Activated CD8-positive, alpha-beta memory T cell treated with anti-CD3 and anti-CD28 coated beads, Interleukin-2, amount 10 ng/mL, durations not matched to agents 7 days and 5 days (primary cell): ENCODE results near the gene CSTF1. TPM values are rescaled to one million over a fixed set of nuclear protein-coding genes. Genes with fewer than 3 reads are reported as not detected.

Experiments
- ATAC-seq: fragments of 150-1000 bp; cut with Tn5 transposase; one replicate; pipeline ENCODE4 v1.10.0; 2021; ENCODE audit warnings: moderate library complexity
- CTCF ChIA-PET: fragments of 350-600 bp; sonication (Branson Sonifier 250); formaldehyde crosslinking; loops from one replicate; lab custom pipeline; 2021; ENCODE audit warnings: antibody characterized with exemption; lab: Charles Lee
- DNase-seq: peaks from one replicate; pipeline ENCODE4 v3.0.0-alpha.2; 2020
- H3K27ac Mint-ChIP-seq: one replicate; pipeline ENCODE4 v1.8.0; 2021; ENCODE audit warnings: mild to moderate bottlenecking, mixed read lengths
- H3K27me3 Mint-ChIP-seq: one replicate; pipeline ENCODE4 v1.8.0; 2021; ENCODE audit warnings: mixed read lengths
- H3K36me3 Mint-ChIP-seq: one replicate; pipeline ENCODE4 v1.8.0; 2021; ENCODE audit warnings: mild to moderate bottlenecking, mixed read lengths
- H3K4me1 Mint-ChIP-seq: one replicate; pipeline ENCODE4 v1.8.0; 2021; ENCODE audit warnings: mixed read lengths
- H3K4me3 Mint-ChIP-seq: one replicate; pipeline ENCODE4 v1.8.0; 2021; ENCODE audit warnings: mild to moderate bottlenecking, moderate library complexity, mixed read lengths
- H3K9me3 Mint-ChIP-seq: one replicate; pipeline ENCODE4 v1.8.0; 2022; ENCODE audit warnings: low read depth, mixed read lengths
- total RNA-seq, 2 experiments: library from RNA; stranded (reverse); gene quantifications; one replicate each; pipeline ENCODE4 v1.2.3, GENCODE V29; 2021

Gene CSTF1
- total RNA-seq, 2 experiments from 2014 or later: 60.0 to 82.4 TPM

GRCh38 chr20:56414842-56415765 lies 22.7 kb downstream of the CSTF1 start:
- H3K4me1 Mint-ChIP-seq: peaks cover 77% of the 10 kb centered on the region
- CTCF ChIA-PET: interaction anchor here (0.9 to 1.2 kb wide), 4 partner anchors 9 to 135 kb away, joined by 3 to 4 read pairs (median 3); no protein-coding TSS in a partner anchor
- H3K4me3 Mint-ChIP-seq: peak overlapping the region; percentile 56
- ATAC-seq (peak; percentile 63), DNase-seq (peak; percentile 74)
- H3K27ac Mint-ChIP-seq: peak overlapping the region; percentile 84
- no peaks in the 10 kb centered on the region for H3K9me3 Mint-ChIP-seq
- peaks cover 57% of the 10 kb centered on the region for H3K36me3 Mint-ChIP-seq
- no peaks in the 10 kb centered on the region for H3K27me3 Mint-ChIP-seq

- H3K9me3 Mint-ChIP-seq: no peaks in the 10 kb centered on the region
- peak overlapping the region; percentile 90 for H3K27ac Mint-ChIP-seq
Measured at GRCh38 chr20:56417402-56417801, 25.0 kb downstream of the CSTF1 start.

GRCh38 chr20:56417911-56418310 lies 25.5 kb downstream of the CSTF1 start:
- no peak for DNase-seq
- CTCF ChIA-PET: interaction anchor here (0.7 to 3.1 kb wide), 5 partner anchors 16 to 48 kb away, joined by 3 to 7 read pairs (median 3); partner anchors contain the start of genes AURKA and CSTF1
- H3K36me3 Mint-ChIP-seq: peaks cover 52% of the 10 kb centered on the region

More at GRCh38 chr20:56417402-56417801, 25.0 kb downstream of the CSTF1 start:
- H3K4me1 Mint-ChIP-seq: peaks cover 81% of the 10 kb centered on the region
- H3K36me3 Mint-ChIP-seq: peaks cover 57% of the 10 kb centered on the region
- no peak for ATAC-seq
- CTCF ChIA-PET: interaction anchor here (0.7 to 3.1 kb wide), 5 partner anchors 17 to 49 kb away, joined by 3 to 7 read pairs (median 3); partner anchors contain the start of genes AURKA and CSTF1
- DNase-seq: no peak
- H3K4me3 Mint-ChIP-seq: no peak overlapping the region
- H3K27me3 Mint-ChIP-seq: no peaks in the 10 kb centered on the region

DNA sequence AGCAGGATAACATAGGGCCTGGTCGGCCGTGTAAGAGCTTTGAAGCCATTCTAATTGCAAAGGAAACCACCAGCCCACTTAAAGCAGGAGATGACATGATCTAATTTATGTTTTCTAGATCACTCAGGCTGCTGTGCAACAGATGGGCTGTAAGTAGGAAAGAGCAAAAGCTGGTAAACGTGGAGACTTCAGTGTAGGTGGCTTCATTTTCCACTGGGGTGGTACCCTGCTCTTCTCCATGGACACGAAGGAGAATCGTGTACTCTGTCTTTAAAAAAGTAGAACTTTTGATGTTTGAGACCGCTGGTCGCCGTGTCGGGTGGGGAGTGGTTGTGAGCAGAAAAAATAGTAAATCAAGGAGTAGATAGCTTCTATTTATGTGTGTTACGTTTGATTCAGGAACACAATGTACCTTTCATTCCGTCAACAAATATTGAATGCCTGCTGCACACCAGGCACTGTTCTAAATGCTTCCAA lies 26.0 kb downstream of the CSTF1 start:
- Mint-ChIP-seq H3K36me3 (peaks cover 48% of the 10 kb centered on the region), H3K4me1 (peaks cover 81% of the 10 kb centered on the region)

More at GRCh38 chr20:56417911-56418310, 25.5 kb downstream of the CSTF1 start:
- peak overlapping the region; percentile 52 for H3K4me3 Mint-ChIP-seq
- H3K27ac Mint-ChIP-seq: peak overlapping the region; percentile 90
- peaks cover 81% of the 10 kb centered on the region for H3K4me1 Mint-ChIP-seq
- no peak for ATAC-seq
- H3K9me3 Mint-ChIP-seq: no peaks in the 10 kb centered on the region
- H3K27me3 Mint-ChIP-seq: no peaks in the 10 kb centered on the region

DNA sequence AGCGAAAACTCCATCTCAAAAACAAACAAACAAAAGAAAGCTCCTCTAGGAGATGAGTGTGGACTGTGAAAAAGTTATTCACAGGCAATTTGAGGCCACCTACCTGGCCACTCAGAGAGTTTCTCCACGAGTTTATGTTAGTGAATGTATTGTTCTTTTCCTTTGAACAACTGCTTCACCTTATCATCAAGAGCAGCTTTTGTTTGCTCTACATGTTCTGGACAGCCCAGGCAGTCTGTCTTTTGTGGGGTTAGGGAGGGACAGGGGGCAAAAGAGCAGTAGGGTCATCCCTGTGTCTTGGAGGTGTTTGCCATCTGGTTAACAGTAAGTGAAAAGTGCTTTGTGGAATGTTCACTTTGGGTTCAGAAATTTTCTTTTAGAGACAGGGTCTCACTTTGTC lies 27.6 kb downstream of the CSTF1 start:
- CTCF ChIA-PET: interaction anchor here (1.2 to 3.1 kb wide), 3 partner anchors 9 to 25 kb away, joined by 4 to 7 read pairs (median 5); no protein-coding TSS in a partner anchor
- DNase-seq (no peak), ATAC-seq (no peak)
- Mint-ChIP-seq H3K4me1 (peaks cover 75% of the 10 kb centered on the region), H3K27me3 (no peaks in the 10 kb centered on the region), H3K4me3 (no peak overlapping the region), H3K9me3 (no peaks in the 10 kb centered on the region), H3K36me3 (peaks cover 39% of the 10 kb centered on the region), H3K27ac (no peak overlapping the region)

More for the DNA sequence above, 26.0 kb downstream of the CSTF1 start:
- Mint-ChIP-seq H3K27ac (peak overlapping the region; percentile 90), H3K27me3 (no peaks in the 10 kb centered on the region), H3K4me3 (peak overlapping the region; percentile 52), H3K9me3 (no peaks in the 10 kb centered on the region)
- ATAC-seq: peak; percentile 55
- CTCF ChIA-PET: interaction anchor here (0.7 to 3.1 kb wide), 5 partner anchors 12 to 27 kb away, joined by 3 to 7 read pairs (median 3); no protein-coding TSS in a partner anchor
- DNase-seq: no peak

GRCh38 chr20:56420940-56421688 lies 28.7 kb downstream of the CSTF1 start:
- Mint-ChIP-seq H3K27ac (peak overlapping the region; percentile 50), H3K4me3 (no peak overlapping the region), H3K4me1 (peaks cover 72% of the 10 kb centered on the region), H3K9me3 (no peaks in the 10 kb centered on the region), H3K36me3 (peaks cover 38% of the 10 kb centered on the region), H3K27me3 (no peaks in the 10 kb centered on the region)
- ATAC-seq (no peak), DNase-seq (no peak)
- CTCF ChIA-PET: interaction anchor here (1.2 to 3.8 kb wide), 5 partner anchors 8 to 37 kb away, joined by 3 to 19 read pairs (median 4); partner anchors contain the start of gene CASS4

GRCh38 chr20:56422076-56422823 lies 29.8 kb downstream of the CSTF1 start:
- Mint-ChIP-seq H3K4me1 (peaks cover 62% of the 10 kb centered on the region), H3K36me3 (peaks cover 33% of the 10 kb centered on the region), H3K27me3 (no peaks in the 10 kb centered on the region), H3K4me3 (no peak overlapping the region), H3K27ac (peak overlapping the region; percentile 70), H3K9me3 (no peaks in the 10 kb centered on the region)
- DNase-seq: no peak
- ATAC-seq: no peak
- CTCF ChIA-PET: interaction anchor here (0.8 to 3.8 kb wide), 5 partner anchors 9 to 36 kb away, joined by 3 to 19 read pairs (median 3); partner anchors contain the start of gene CASS4

DNA sequence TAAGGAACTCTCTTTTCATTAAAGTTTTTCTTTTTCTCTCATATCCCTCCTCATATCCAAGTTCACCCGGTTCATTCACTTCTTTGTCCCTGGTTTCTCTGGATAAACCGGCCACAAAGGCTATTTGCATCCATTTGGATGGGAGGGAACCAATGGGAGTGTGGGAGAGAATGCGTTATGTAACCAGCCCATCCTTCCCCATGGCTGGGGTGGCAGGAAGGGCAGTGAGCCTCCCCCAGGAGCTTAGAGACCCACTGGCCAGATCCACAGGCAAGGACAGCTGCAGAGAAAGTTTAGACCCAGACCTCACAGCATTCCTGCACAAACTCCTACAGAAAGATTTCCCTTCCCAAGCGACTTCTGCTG lies 30.4 kb downstream of the CSTF1 start:
- no peak overlapping the region for H3K4me3 Mint-ChIP-seq
- H3K4me1 Mint-ChIP-seq: peaks cover 59% of the 10 kb centered on the region

DNA sequence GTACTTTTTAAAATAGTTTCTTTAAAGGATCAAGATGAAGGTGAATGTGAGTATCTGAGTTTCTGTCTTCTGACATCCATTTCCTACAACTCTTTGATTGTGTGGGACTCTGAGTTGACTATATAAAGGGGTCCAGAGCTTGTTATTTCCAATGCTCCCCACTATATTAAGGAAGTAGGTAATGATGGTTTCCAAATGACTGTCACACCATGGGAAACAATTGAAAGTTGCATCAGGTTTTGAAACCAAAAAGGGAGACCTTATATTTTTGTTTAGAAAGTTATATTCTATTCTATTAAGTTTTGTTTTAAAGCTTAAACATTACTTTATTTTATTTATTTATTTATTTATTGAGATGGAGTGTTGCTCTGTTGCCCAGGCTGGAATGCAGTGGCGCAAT lies 30.8 kb downstream of the CSTF1 start:
- peaks cover 24% of the 10 kb centered on the region for H3K36me3 Mint-ChIP-seq
- no peak overlapping the region for H3K27ac Mint-ChIP-seq
- no peak overlapping the region for H3K4me3 Mint-ChIP-seq
- no peak for DNase-seq
- CTCF ChIA-PET: interaction anchor here (0.8 to 3.8 kb wide), 4 partner anchors 8 to 31 kb away, joined by 3 to 19 read pairs (median 10); partner anchors contain the start of gene CASS4
- no peaks in the 10 kb centered on the region for H3K9me3 Mint-ChIP-seq
- no peak for ATAC-seq
- no peaks in the 10 kb centered on the region for H3K27me3 Mint-ChIP-seq
- peaks cover 58% of the 10 kb centered on the region for H3K4me1 Mint-ChIP-seq

More for the DNA sequence above, 30.4 kb downstream of the CSTF1 start:
- CTCF ChIA-PET: interaction anchor here (0.8 to 3.8 kb wide), 4 partner anchors 9 to 31 kb away, joined by 3 to 19 read pairs (median 10); partner anchors contain the start of gene CASS4
- ATAC-seq (no peak), DNase-seq (no peak)
- Mint-ChIP-seq H3K27ac (peak overlapping the region; percentile 70), H3K9me3 (no peaks in the 10 kb centered on the region), H3K36me3 (peaks cover 28% of the 10 kb centered on the region), H3K27me3 (no peaks in the 10 kb centered on the region)

- no peaks in the 10 kb centered on the region for H3K9me3 Mint-ChIP-seq
- no peak overlapping the region for H3K27ac Mint-ChIP-seq
- no peak for ATAC-seq
- no peaks in the 10 kb centered on the region for H3K27me3 Mint-ChIP-seq
- no peak overlapping the region for H3K4me3 Mint-ChIP-seq
- peaks cover 20% of the 10 kb centered on the region for H3K36me3 Mint-ChIP-seq
- CTCF ChIA-PET: interaction anchor here (1.6 to 3.8 kb wide), 3 partner anchors 8 to 30 kb away, joined by 3 to 19 read pairs (median 18); partner anchors contain the start of gene CASS4
- no peak for DNase-seq
- H3K4me1 Mint-ChIP-seq: peaks cover 58% of the 10 kb centered on the region
Measured at GRCh38 chr20:56423886-56424285, 31.4 kb downstream of the CSTF1 start.

DNA sequence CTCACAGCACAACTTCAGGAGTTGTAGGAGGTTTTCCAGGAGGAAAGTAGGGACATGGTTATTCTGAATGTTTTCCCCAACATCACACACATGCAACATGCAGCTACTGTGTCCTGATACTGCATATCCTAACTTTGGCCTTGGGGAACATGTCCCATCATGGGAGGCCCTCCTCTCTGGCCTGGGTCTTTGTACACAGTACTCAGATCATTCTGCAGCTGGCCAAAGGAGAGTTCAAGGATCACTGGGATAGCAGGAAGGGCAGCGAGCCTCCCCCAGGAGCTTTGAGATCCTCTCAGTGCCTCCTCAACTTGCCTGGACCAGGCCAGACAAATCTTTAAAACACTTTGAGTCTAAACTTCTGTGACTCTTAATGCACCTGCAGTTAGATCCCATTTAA lies 32.5 kb downstream of the CSTF1 start:
- no peak overlapping the region for H3K27ac Mint-ChIP-seq
- no peak overlapping the region for H3K4me3 Mint-ChIP-seq
- CTCF ChIA-PET: interaction anchor here (1.4 to 3.8 kb wide), 2 partner anchors 12 to 24 kb away, joined by 3 to 18 read pairs; partner anchors contain the start of gene CASS4
- DNase-seq: no peak
- H3K9me3 Mint-ChIP-seq: no peaks in the 10 kb centered on the region
- H3K27me3 Mint-ChIP-seq: no peaks in the 10 kb centered on the region
- ATAC-seq: no peak
- H3K4me1 Mint-ChIP-seq: peaks cover 61% of the 10 kb centered on the region
- peaks cover 26% of the 10 kb centered on the region for H3K36me3 Mint-ChIP-seq

DNA sequence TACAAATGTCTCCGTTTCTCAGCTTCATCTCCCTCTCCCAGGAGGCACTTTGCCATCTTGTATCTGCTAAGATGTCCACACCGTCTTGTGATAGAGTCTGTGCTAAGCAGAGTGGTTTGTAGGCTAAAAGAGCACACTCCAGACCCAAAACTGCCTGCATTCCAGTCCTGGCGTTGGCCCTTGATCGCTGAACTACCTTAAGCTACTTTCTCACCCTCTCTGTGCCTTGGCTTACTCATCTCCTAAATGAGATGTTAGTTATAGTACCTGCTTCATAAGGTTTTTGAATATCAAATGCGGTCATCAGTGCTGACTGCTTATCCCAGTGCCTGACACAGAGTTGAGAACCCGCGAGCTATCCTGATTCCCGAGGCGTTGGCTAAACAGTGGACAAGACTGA lies 33.6 kb downstream of the CSTF1 start:
- no peak for ATAC-seq
- Mint-ChIP-seq H3K9me3 (no peaks in the 10 kb centered on the region), H3K4me1 (peaks cover 58% of the 10 kb centered on the region), H3K27ac (no peak overlapping the region), H3K27me3 (no peaks in the 10 kb centered on the region), H3K36me3 (peaks cover 25% of the 10 kb centered on the region), H3K4me3 (no peak overlapping the region)
- no peak for DNase-seq
- CTCF ChIA-PET: interaction anchor here (1.4 kb wide), 1 partner anchor 25 kb away, joined by 3 read pairs; no protein-coding TSS in a partner anchor
